LoVo (cell line): Measurements from ENCODE around the gene HDAC7.
A peak's percentile ranks its signal among the peaks of the same experiment; 100 is the strongest.

Experiments
- DNase-seq: peaks from one replicate; pipeline ENCODE4 v3.0.0-alpha.2; 2016; ENCODE audit warnings: low spot score

Gene HDAC7

DNA sequence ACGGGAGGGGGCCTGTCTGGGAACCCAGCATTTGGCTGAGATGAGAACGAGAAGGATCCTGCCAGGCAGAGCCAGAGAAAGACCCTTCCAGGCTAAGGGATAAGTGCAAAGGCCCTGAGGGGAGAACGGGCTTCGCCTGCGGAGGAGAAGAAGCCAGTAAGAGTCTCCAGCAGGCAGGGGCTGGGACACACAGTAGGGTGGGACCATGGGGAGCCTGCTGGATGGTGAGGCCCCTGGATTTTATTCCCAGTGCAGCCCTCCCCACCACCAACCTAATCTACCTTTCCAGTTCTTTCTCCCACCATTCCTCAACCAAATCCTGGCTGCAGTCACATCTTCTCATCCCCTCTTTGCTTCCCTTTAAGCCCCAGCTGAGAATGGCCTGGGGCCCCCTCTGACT, 73.6 kb downstream of the HDAC7 start:
- no peak for DNase-seq

DNA sequence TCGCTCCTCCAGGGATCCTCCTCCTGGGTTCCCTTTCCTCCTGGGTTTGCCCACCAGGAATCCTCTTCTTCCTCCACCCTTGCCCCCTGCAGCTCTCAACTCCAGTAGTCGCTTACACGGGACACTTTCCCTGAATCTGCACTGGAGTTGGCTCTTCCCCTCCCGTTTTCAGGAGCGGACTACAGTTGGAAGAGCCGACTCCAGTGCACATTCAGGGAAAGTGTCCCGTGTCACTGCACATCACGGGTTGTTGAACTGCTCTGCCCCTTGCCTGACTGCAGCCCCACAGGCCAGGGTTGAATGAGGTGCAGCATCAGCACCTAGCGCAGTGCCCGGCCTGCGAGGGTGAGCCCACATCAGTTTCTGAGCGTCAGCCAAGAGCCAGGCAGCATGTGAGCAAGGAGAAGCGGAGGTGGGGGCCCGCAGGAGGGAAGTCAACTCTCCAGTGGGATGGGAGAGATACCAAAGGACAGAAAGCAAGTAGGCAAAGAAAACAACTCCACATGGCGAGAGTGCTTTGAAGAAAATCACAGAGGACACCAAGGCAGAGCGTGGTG, 74.1 kb downstream of the HDAC7 start:
- no peak for DNase-seq

- DNase-seq = no peak
Observed at GRCh38 chr12:47744778-47745436, 74.8 kb downstream of the HDAC7 start.

GRCh38 chr12:47744005-47744651, 75.6 kb downstream of the HDAC7 start:
- DNase-seq = peak; percentile 86

GRCh38 chr12:47743311-47743860, 76.3 kb downstream of the HDAC7 start:
- no peak for DNase-seq

GRCh38 chr12:47742253-47742825, 77.4 kb downstream of the HDAC7 start:
- DNase-seq = peak; percentile 63

GRCh38 chr12:47741340-47741703, 78.4 kb downstream of the HDAC7 start:
- DNase-seq = peak; percentile 38

DNA sequence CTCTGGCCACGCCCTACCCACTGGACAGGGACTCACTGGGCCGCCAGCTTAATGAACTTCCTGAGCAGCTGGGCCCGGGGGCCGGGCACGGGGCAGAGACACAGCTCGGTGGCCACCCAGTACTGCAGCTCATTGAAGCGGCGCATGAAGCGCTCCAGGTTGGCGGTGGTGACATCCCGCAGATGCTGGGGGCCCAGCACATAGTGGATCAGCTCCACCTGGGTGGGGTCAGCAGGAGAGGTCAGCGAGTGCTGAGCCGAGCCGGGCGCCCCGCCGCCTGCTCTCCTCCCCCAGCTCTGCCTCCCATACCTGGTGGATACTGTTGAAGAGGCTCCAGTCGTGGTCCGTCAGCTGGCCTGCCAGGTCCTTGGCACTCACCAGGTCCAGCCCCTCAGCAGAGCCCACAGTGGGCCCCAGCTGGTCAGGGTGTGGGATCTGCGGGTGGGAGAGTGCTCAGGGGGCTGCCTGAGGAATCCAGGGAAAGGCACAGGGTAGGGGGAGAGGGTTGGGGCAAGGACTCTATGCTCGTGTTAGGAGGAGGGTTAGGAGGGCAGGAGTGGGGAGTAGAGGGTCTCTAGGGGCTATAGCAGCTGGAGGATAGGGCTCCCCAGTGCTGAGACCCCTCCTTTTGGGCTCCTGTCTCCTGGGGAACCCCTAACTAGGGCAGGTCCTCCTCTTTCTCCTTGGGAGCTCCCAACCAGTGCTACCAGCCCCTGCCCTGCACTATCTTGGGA, 78.9 kb downstream of the HDAC7 start:
- DNase-seq = no peak

DNA sequence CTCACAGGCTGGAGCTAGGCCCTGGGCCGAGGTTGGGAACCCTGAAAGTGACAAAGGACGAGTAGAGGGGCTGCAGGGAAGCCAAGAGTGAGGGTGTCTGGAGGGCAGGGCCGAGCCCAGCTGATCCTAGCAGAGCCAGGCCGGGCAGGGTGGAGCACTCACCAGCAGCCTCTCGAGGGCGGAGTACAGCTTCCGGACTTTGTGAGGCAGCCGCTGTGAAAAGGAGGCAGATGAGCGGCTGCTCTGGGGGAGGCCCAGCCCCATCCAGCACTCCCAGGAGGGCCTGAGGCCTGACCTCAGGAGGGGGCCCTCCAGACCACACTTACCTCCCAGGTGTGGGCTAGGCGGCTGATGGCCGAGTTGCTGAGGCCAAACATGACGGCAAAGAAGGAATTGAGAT, 79.7 kb downstream of the HDAC7 start:
- no peak for DNase-seq

- no peak for DNase-seq
Observed at GRCh38 chr12:47739297-47739696, 80.4 kb downstream of the HDAC7 start.

GRCh38 chr12:47737936-47738594, 81.6 kb downstream of the HDAC7 start:
- no peak for DNase-seq

DNA sequence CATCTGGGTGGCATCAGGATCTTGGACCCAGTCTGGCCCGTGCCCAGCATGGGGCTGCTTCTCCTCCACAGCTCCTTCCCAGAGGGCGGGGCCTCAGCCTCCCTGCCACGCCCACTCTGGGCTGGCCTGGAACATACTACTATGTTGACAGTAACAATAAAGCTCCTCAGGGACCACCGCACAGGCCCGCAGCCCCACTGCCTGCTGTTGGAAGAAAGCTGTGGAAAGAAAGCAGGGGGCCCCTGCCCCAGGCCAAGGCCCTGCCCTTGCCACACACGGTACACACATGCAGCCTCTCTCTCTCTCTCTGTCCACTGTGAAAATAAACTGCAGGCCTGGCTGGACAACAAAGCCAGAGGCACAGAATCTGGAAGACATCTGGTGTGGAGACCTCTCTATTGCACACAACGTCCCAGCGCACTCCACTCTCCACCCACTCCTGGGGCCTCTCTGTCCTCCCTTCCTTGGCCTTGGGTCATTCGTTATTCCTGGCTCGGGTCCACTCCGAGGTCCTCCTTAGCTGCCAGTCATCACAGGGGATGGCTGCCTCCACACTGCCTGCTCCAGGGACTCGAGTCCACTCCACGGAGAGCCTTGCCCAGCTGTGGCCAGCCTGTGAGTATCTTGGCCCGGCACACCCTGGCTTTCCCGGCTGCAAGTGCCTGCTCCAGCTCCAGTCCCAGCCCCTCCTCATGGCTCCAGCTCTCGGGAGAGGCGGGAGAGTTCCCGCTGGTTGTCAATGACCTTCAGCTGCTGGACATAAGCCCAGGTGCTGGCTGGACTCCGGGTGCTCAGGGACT, 82.6 kb downstream of the HDAC7 start:
- no peak for DNase-seq

- DNase-seq = no peak
Observed at GRCh38 chr12:47736216-47736615, 83.5 kb downstream of the HDAC7 start.

DNA sequence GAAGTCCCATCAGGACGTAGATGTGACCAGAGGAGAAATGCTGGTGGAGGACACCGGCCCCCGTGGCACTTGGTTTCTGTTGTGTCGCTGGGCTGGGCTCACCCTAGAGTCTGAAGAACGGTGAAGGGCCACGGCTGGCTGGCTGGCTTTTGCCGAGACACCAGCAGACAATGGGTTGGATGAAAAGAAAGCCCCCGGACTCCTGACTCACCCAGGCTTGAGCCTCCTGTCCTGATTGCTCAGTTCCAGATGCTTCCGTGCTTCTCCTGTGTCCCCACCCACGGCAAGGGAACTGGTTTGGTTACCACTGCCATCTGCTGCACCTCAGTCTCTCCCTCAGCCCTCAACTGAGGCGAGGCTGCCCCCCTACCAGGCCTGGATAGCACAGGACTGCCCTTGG, 84.1 kb downstream of the HDAC7 start:
- no peak for DNase-seq

DNA sequence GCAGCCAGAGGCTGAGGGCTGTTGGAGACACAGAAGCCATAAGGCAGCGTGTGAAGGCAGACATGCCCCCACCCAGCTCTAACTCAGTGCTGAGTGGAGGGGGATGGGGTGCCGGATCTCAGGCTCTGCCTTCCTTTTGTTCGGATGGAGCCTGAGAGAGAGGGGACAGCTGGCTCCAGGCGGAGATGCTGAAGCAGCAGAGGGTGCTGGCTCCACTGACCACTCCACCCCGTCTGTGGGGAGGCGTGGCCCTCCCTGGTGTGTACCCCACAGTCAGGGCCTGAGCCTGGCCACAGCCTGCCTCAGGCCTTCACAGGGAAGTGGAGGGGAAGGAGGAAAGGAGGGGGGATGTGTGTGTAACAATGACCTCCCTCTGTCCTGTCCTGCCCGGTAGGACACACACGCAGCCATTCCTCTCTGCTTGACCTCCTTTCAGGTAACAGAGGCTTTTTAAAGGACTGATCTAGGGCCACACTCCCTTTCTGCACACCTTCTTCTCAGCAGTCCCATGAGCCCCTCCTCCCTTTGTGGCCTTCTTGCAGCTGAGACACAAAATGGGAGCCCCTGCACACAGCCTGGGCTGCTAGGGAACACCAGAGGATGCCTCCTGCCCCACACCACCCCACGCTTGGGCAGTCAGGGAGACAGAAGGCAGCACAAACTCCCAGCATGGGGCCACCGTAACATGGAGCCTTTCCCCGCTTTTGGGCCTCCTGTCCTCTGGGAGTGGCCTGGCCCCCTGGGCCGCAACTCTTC, 84.8 kb downstream of the HDAC7 start:
- DNase-seq = no peak

DNA sequence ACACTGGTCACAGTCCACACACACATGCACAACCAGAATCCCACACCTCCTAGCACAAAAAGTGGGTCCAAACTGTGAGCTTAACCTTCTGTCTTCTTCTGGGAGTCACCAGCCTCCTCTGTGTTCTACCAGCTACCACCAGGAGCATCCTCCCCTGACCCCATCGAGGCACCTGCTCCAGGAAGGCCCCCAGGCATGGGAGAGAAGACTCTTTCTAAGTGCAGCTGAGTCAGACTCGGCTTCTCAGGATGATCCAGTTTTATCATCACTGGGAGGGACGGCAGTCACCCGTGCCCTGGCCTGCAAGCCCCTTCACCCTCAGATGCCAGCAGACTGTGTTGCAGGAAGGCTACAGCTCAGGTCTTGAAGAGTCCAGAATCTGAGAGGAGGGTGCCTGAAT, 86.6 kb downstream of the HDAC7 start:
- no peak for DNase-seq
